Osteocyte (in vitro differentiated cells): ENCODE data around the gene KIF26A. TPM values are rescaled to one million over a fixed set of nuclear protein-coding genes. Genes with fewer than 3 reads are reported as not detected.

Experiments used
- DNase-seq: peaks from one replicate; pipeline ENCODE4 v3.0.0; 2021; ENCODE audit warnings: mixed read lengths; ENCODE audit not compliant: unreplicated experiment; ENCODE audit errors: extremely low spot score
- H3K27ac Mint-ChIP-seq: one replicate; pipeline ENCODE4 v1.8.0; 2021; ENCODE audit warnings: mild to moderate bottlenecking, mixed read lengths; ENCODE audit not compliant: unreplicated experiment
- H3K27me3 Mint-ChIP-seq: one replicate; pipeline ENCODE4 v1.8.0; 2021; ENCODE audit warnings: mixed read lengths; ENCODE audit not compliant: unreplicated experiment
- H3K36me3 Mint-ChIP-seq: one replicate; pipeline ENCODE4 v1.8.0; 2021; ENCODE audit warnings: mixed read lengths; ENCODE audit not compliant: unreplicated experiment
- H3K4me1 Mint-ChIP-seq: one replicate; pipeline ENCODE4 v1.8.0; 2021; ENCODE audit warnings: mixed read lengths; ENCODE audit not compliant: unreplicated experiment
- H3K4me3 Mint-ChIP-seq: one replicate; pipeline ENCODE4 v1.8.0; 2021; ENCODE audit warnings: mild to moderate bottlenecking, moderate library complexity, mixed read lengths; ENCODE audit not compliant: unreplicated experiment
- H3K9me3 Mint-ChIP-seq: one replicate; pipeline ENCODE4 v1.8.0; 2021; ENCODE audit warnings: mixed read lengths; ENCODE audit not compliant: unreplicated experiment
- total RNA-seq: library from RNA; stranded (reverse); gene quantifications from 2 replicates; pipeline ENCODE4 v1.2.1, GENCODE V29; 2021
- TF ChIP-seq, protein P1 (sequence below): fragments of 200-600 bp; sonication (generic); IDR thresholded peaks from 2 replicates; pipeline ENCODE4 v1.5.0; 2021; ENCODE audit warnings: antibody characterized with exemption, mild to moderate bottlenecking, moderate library complexity

KIF26A gene
- total RNA-seq, 1 donor from 2014 or later, result 4.5 TPM

DNA sequence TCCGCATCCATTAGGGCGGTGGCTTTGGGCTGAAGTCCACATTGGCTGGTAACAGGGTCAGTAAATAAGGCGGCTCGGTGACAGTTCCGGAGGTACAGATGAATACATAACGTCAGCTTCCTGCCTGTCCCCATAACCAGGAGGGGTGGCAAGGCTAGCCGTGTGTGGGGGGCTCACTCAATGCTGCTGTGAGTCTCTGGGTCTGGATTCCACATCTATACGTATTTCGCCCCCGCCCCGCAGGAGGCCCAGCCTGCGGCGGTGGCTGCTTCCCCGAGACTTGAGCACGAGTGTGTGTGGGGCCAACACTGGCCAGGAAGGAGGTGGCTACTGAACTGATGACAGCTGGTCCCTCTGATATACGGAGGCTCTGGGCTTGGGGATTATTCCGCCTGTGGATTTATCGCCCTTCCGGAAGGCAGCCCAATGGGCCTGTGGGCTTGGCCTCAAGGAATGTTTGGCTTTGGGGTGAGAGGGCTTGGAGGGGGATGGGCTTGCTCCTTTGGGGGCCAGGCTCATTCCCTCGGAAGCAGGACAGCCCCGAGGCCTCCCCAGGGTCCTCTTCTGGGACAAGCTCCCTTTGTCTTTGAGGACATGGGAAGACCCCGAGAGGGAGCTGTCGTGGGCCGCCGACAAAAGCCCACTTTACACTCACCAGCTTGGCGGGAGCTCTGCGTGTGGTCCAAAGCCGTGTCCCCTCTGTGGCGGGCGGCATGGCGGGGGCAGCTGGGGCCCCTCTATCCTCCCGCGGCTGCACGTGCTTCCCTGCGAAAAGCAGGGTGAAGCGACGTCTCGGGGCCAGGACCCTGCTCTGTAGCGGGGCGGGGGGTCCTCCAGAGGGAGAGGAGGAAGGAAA is 82.1 kb downstream of the KIF26A start:
- H3K27ac Mint-ChIP-seq, result no peak overlapping the region
- DNase-seq, result no peak
- TF ChIP-seq, protein P1, sequence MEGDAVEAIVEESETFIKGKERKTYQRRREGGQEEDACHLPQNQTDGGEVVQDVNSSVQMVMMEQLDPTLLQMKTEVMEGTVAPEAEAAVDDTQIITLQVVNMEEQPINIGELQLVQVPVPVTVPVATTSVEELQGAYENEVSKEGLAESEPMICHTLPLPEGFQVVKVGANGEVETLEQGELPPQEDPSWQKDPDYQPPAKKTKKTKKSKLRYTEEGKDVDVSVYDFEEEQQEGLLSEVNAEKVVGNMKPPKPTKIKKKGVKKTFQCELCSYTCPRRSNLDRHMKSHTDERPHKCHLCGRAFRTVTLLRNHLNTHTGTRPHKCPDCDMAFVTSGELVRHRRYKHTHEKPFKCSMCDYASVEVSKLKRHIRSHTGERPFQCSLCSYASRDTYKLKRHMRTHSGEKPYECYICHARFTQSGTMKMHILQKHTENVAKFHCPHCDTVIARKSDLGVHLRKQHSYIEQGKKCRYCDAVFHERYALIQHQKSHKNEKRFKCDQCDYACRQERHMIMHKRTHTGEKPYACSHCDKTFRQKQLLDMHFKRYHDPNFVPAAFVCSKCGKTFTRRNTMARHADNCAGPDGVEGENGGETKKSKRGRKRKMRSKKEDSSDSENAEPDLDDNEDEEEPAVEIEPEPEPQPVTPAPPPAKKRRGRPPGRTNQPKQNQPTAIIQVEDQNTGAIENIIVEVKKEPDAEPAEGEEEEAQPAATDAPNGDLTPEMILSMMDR, result no peak
- H3K4me1 Mint-ChIP-seq, result no peaks in the 10 kb centered on the region
- H3K9me3 Mint-ChIP-seq, result no peaks in the 10 kb centered on the region
- no peaks in the 10 kb centered on the region for H3K36me3 Mint-ChIP-seq
- no peaks in the 10 kb centered on the region for H3K27me3 Mint-ChIP-seq
- H3K4me3 Mint-ChIP-seq, result no peak overlapping the region

DNA sequence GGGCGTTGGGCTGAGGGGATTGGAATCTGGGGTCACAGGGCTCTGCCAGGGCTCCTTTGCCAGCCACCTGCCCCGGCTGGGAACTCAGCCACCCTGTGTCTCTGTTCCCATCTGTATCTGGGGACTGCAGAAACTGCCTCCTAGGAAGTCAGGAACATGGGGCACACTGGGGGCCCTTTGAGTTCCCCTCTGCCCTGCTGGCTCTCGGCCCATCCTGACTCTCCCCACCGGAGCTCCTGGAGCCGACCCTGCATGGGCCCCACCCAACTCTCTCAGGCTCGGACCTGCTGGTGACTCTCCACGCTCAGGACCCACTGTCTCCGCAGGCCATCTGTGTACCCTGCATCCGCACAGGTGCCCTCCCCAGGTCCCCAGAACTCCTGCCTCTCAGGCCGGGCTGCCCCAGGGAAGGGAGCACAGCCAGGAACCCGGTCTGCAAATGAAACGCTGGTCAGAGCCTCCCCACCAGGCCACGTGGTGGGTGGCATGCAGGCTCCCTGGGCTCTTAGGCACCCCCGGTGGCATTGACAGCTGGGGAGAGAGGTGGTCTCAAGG is 82.8 kb downstream of the KIF26A start:
- Mint-ChIP-seq H3K27ac (no peak overlapping the region), H3K27me3 (no peaks in the 10 kb centered on the region), H3K9me3 (no peaks in the 10 kb centered on the region), H3K4me3 (no peak overlapping the region), H3K4me1 (no peaks in the 10 kb centered on the region), H3K36me3 (no peaks in the 10 kb centered on the region)
- DNase-seq, result no peak
- TF ChIP-seq, protein P1, result no peak

DNA sequence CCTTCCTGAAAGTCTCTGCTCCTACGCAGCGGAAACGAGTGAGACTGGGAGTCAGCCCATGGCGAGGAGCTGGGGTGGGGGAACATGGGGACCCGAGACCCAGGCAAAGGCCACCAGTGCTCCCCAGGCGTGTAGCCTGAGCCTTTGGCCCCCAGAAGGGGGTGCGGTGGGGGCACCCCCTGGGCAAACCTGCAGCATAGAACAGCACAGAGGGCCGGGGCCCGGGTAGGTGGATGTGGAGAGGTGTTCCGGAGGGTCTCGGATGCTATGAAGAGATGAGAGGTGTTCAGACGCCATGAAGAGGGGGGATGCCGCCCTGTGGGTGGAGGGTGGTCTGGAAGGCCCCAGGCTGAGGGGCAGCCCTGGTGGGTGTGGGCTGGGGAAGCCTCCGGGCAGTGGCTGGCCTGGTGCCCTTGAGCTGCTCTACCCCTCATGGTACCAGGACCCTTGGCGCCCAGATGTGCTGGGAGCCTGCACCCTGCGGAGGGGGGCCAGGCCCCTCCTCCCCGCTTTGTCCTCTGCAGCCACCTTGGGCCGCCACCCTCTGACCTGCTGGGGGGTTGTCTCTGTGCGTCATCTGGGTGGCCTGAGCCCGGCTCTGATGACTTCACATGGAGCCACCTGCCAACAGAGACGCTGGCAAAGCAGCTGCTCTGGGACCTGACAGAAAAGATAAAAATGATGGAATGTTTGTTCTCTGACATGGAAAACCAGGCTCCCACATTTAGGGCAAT is 83.4 kb downstream of the KIF26A start:
- no peaks in the 10 kb centered on the region for H3K36me3 Mint-ChIP-seq

DNA sequence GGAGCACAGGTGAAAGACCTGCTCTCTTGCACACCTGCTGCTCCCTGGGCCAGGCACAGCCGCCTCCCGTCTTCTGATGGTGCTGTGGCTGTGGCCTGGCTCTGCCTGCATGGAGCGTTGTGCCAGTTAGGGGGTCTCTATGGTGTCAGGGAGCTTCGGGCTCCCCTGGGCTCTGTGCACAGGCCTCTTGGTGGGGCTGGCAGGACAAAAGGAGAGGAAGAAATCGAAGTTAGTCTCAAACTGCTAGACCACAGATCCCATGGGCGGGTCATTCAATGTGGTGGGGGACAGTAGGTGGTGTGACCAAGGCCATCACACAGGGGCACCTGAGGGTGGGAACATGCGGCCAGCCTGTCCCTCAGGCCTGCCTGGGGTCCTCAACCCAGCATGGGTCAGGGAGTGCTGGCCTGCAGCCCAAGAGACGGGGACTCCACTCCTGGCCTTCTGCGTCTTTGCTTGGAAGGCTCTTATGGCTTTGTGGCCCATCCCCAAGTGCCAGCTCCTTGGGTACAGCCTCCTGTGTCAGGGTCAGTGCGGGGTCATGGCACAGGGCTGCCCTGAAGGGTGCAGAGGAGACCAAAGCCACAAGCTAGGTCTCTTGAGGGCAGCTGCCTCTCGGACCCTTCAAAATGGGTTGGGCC is 84.1 kb downstream of the KIF26A start:
- DNase-seq, result no peak

More for the DNA sequence above, 83.4 kb downstream of the KIF26A start:
- Mint-ChIP-seq H3K27me3 (no peaks in the 10 kb centered on the region), H3K27ac (no peak overlapping the region), H3K9me3 (no peaks in the 10 kb centered on the region), H3K4me1 (no peaks in the 10 kb centered on the region), H3K4me3 (no peak overlapping the region)
- TF ChIP-seq, protein P1, result no peak
- no peak for DNase-seq

More for the DNA sequence above, 84.1 kb downstream of the KIF26A start:
- Mint-ChIP-seq H3K27me3 (no peaks in the 10 kb centered on the region), H3K27ac (no peak overlapping the region), H3K4me3 (no peak overlapping the region), H3K9me3 (no peaks in the 10 kb centered on the region), H3K4me1 (no peaks in the 10 kb centered on the region), H3K36me3 (no peaks in the 10 kb centered on the region)
- TF ChIP-seq, protein P1, result no peak
